ENCODE measurements around the gene RAB30.

Gene RAB30

DNA sequence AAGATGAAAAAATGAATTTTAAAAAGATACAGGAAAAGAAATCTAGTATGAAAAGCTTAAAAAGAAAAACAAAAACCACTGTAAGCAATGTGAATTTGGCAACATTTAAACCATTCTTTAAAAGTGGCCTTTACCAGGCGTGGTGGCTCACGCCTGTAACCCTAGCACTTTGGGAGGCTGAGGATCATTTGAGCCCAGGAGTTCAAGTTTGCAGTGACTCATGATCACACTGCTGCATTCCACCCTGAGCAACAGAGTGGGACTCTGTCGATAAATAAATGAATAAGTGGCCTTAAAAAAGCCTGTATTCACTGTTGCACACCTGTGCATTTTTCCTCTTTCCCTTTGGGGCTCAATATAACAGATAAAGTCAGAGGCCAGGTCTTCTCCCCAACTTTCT lies 69.2 kb downstream of the RAB30 start:
- H3K9me3 Mint-ChIP-seq: no peaks in the 10 kb centered on the region
- TF ChIP-seq, protein P1, sequence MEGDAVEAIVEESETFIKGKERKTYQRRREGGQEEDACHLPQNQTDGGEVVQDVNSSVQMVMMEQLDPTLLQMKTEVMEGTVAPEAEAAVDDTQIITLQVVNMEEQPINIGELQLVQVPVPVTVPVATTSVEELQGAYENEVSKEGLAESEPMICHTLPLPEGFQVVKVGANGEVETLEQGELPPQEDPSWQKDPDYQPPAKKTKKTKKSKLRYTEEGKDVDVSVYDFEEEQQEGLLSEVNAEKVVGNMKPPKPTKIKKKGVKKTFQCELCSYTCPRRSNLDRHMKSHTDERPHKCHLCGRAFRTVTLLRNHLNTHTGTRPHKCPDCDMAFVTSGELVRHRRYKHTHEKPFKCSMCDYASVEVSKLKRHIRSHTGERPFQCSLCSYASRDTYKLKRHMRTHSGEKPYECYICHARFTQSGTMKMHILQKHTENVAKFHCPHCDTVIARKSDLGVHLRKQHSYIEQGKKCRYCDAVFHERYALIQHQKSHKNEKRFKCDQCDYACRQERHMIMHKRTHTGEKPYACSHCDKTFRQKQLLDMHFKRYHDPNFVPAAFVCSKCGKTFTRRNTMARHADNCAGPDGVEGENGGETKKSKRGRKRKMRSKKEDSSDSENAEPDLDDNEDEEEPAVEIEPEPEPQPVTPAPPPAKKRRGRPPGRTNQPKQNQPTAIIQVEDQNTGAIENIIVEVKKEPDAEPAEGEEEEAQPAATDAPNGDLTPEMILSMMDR (IDR thresholded peaks at IDR 0.05): no peak
- H3K27ac Mint-ChIP-seq: no peak overlapping the region
- peaks cover 27% of the 10 kb centered on the region for H3K4me1 Mint-ChIP-seq
- H3K36me3 Mint-ChIP-seq (ENCODE audit: low read depth): no peaks in the 10 kb centered on the region
- no peak overlapping the region for H3K4me3 Mint-ChIP-seq
- peaks cover 2% of the 10 kb centered on the region for H3K27me3 Mint-ChIP-seq (ENCODE audit: low read depth, poor library complexity)
- DNase-seq: no peak

DNA sequence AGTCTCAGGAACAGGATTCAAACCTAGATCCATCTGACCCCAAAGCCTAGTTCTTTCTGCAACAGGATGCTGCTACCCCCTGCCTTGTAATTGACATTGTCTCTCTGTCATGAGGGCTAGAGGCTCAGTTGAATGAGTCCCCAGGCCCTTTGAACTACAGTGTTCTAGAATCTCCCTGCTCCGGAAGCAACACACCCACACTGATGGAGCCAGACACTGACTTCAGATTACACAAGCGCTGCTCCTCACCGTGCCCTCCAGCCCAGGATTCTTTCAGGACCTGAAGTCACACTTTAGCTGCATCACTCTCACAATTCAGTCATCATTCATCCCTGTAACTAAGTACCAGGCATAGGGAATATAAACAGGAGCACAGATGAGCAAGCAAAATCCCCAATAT lies 69.6 kb downstream of the RAB30 start:
- H3K4me1 Mint-ChIP-seq: peaks cover 27% of the 10 kb centered on the region
- H3K4me3 Mint-ChIP-seq: no peak overlapping the region
- no peak for DNase-seq
- no peaks in the 10 kb centered on the region for H3K9me3 Mint-ChIP-seq
- no peaks in the 10 kb centered on the region for H3K36me3 Mint-ChIP-seq (ENCODE audit: low read depth)
- peaks cover 2% of the 10 kb centered on the region for H3K27me3 Mint-ChIP-seq (ENCODE audit: low read depth, poor library complexity)
- TF ChIP-seq, protein P1 (IDR thresholded peaks at IDR 0.05): no peak
- peak overlapping the region; percentile 2 for H3K27ac Mint-ChIP-seq

DNA sequence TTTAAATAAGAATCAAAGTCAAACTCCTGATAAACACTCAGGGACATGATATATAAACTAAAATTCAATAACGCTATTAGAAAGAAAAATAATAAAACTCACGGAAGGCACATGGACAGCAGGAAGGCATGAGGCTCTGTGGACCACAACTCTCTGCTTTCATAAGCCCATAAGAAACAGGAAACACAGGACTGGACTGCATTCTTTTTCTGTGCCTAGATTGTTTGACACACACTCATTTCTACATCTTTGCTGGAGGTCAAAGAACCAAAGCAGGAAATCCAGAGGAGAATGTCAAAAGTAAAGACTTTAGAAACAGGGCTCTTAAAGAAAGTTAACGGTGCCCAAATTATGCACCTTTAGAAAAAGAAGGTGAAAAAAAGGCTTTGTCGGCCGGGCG lies 71.3 kb downstream of the RAB30 start:
- Mint-ChIP-seq H3K27me3 (ENCODE audit: low read depth, poor library complexity) (peaks cover 2% of the 10 kb centered on the region), H3K4me1 (peaks cover 33% of the 10 kb centered on the region), H3K36me3 (ENCODE audit: low read depth) (no peaks in the 10 kb centered on the region), H3K4me3 (no peak overlapping the region), H3K9me3 (no peaks in the 10 kb centered on the region), H3K27ac (no peak overlapping the region)
- DNase-seq: no peak
- TF ChIP-seq, protein P1 (IDR thresholded peaks at IDR 0.05): no peak

DNA sequence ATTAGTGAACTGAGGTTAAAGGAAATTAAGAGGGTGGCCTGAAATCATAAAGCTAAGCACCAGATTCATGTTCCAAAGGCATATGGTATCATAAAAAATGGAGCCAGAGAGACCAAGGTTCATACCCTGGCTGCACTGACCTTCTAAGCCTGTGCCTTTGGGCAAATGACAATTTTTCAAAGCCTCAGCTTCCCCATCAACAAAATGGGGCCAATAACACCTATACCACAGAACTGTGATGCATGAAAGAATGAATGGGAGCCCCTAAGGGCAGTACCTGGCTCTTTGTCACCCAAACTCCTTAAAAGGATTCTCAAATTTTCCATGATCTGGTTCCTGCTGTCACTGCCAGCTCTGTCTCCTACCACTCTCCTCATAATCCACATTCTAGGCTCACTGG lies 72.5 kb downstream of the RAB30 start:
- H3K9me3 Mint-ChIP-seq: no peaks in the 10 kb centered on the region
- TF ChIP-seq, protein P1 (IDR thresholded peaks at IDR 0.05): no peak
- H3K4me1 Mint-ChIP-seq: peaks cover 37% of the 10 kb centered on the region
- H3K27ac Mint-ChIP-seq: peak overlapping the region; percentile 50
- peaks cover 2% of the 10 kb centered on the region for H3K27me3 Mint-ChIP-seq (ENCODE audit: low read depth, poor library complexity)
- H3K4me3 Mint-ChIP-seq: no peak overlapping the region
- no peak for DNase-seq
- H3K36me3 Mint-ChIP-seq (ENCODE audit: low read depth): no peaks in the 10 kb centered on the region

DNA sequence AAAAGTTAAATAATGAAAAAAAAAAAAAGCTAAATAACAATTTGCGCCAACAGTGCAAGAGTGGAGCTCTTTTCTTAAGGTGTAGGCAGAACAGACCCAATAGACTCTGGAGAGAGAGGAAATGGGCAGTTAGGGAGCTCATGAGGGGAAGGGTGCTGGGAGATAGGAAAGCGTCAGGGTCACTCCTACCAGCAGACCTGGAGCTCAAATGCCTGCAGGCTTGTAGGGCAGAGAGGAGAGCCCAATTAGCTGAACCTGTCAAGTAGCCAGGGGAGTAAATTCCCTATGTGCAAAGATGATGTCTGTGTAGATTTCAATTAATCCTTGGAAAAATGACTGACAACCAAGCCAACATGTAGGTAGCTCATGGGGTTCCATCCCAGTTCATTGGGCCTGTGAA lies 73.0 kb downstream of the RAB30 start:
- TF ChIP-seq, protein P1 (IDR thresholded peaks at IDR 0.05): no peak
- no peaks in the 10 kb centered on the region for H3K9me3 Mint-ChIP-seq
- peaks cover 2% of the 10 kb centered on the region for H3K27me3 Mint-ChIP-seq (ENCODE audit: low read depth, poor library complexity)
- no peak for DNase-seq
- H3K27ac Mint-ChIP-seq: no peak overlapping the region
- H3K4me3 Mint-ChIP-seq: no peak overlapping the region
- H3K4me1 Mint-ChIP-seq: peaks cover 40% of the 10 kb centered on the region
- H3K36me3 Mint-ChIP-seq (ENCODE audit: low read depth): no peaks in the 10 kb centered on the region

DNA sequence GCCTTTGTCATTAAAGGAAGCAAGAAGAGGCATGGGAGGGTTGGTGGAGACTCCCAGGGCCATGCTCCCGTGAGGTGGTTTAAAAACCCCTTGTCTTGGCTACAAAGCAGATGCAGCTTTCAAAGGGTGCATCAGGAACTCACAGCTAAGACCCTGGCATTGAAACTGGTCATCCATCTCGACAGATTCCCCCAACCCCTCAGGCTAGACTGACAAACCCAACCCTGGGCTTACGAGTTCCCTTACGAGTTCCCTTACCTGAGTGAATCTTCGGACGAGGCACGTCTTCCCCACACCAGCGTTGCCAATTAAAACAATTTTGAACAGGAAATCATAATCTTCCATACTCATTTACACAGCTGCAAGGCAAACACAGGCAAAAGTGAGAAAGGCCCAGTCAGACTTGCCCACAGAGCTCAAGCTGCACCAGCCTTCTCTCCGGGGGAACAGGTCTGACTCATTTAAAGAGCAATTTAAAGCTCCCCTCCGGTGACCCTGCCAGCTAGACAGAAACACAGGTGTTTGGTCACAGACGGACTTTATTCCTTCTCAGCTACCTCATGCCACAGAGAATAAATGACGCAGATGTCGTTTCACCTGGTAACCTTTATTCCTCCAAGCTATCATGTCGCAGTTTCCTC lies 74.6 kb downstream of the RAB30 start:
- Mint-ChIP-seq H3K4me3 (no peak overlapping the region), H3K4me1 (peaks cover 38% of the 10 kb centered on the region), H3K36me3 (ENCODE audit: low read depth) (no peaks in the 10 kb centered on the region), H3K9me3 (no peaks in the 10 kb centered on the region), H3K27ac (peak overlapping the region; percentile 77), H3K27me3 (ENCODE audit: low read depth, poor library complexity) (peaks cover 2% of the 10 kb centered on the region)
- TF ChIP-seq, protein P1 (IDR thresholded peaks at IDR 0.05): no peak
- DNase-seq: no peak

Data from nephron progenitor cell (in vitro differentiated cells).